ENCODE data around the gene SEMA3A. TPM values are rescaled to one million over a fixed set of nuclear protein-coding genes. Genes with fewer than 3 reads are reported as not detected.

The SEMA3A gene
- total RNA-seq, 2 experiments from 2014 or later, result not detected

GRCh38 chr7:84077336-84077735, 117.3 kb downstream of the SEMA3A start:
- ChIA-PET CTCF (ENCODE audit: unreplicated experiment) (no interaction called here), POLR2A (no interaction called here)
- no peaks in the 10 kb centered on the region for H3K9me2 ChIP-seq (ENCODE audit: insufficient read depth, low read length)
- no peaks in the 10 kb centered on the region for H4K20me1 ChIP-seq (ENCODE audit: insufficient read depth, low read length)
- no peaks in the 10 kb centered on the region for H3K36me3 ChIP-seq (ENCODE audit: insufficient read depth, low read length)
- no TSS peak for BruUV-seq (replicated peaks)
- H3K4me2 ChIP-seq (ENCODE audit: low read length), result no peak overlapping the region
- H3K4me3 ChIP-seq (ENCODE audit: low read depth, low read length, poor library complexity, severe bottlenecking), result no peak overlapping the region
- no peak overlapping the region for H2AFZ ChIP-seq (ENCODE audit: low read length)
- no peak for DNase-seq (ENCODE audit: low spot score)
- no peaks in the 10 kb centered on the region for H3K79me2 ChIP-seq (ENCODE audit: insufficient read depth, low read depth, low read length)
- H3K27ac ChIP-seq (ENCODE audit: low read depth, low read length, poor library complexity, severe bottlenecking), result no peak overlapping the region
- H3K4me1 ChIP-seq (ENCODE audit: insufficient read depth, low read length, poor library complexity, severe bottlenecking), result no peaks in the 10 kb centered on the region
- intact Hi-C loops (cut with micrococcal nuclease; ENCODE audit: unreplicated experiment), result no loop called here
- H3K9me3 ChIP-seq (ENCODE audit: low read length), result no peaks in the 10 kb centered on the region
- TF ChIP-seq CTCF (conservative IDR thresholded peaks at IDR 0.05; ENCODE audit: low read length) (no peak), EZH2phosphoT487 (IDR thresholded peaks at IDR 0.05; ENCODE audit: borderline replicate concordance, low read depth, low read length) (no peak)

- Histone ChIP-seq H3K36me3 (ENCODE audit: insufficient read depth, low read length) (no peaks in the 10 kb centered on the region), H3K4me1 (ENCODE audit: insufficient read depth, low read length, poor library complexity, severe bottlenecking) (no peaks in the 10 kb centered on the region), H4K20me1 (ENCODE audit: insufficient read depth, low read length) (no peaks in the 10 kb centered on the region), H3K79me2 (ENCODE audit: insufficient read depth, low read depth, low read length) (no peaks in the 10 kb centered on the region), H3K27ac (ENCODE audit: low read depth, low read length, poor library complexity, severe bottlenecking) (no peak overlapping the region), H2AFZ (ENCODE audit: low read length) (no peak overlapping the region), H3K4me3 (ENCODE audit: low read depth, low read length, poor library complexity, severe bottlenecking) (no peak overlapping the region), H3K4me2 (ENCODE audit: low read length) (no peak overlapping the region), H3K9me2 (ENCODE audit: insufficient read depth, low read length) (no peaks in the 10 kb centered on the region), H3K9me3 (ENCODE audit: low read length) (no peaks in the 10 kb centered on the region)
- POLR2A ChIA-PET, result no interaction called here
- no peak for DNase-seq (ENCODE audit: low spot score)
- BruUV-seq (replicated peaks), result no TSS peak
- CTCF ChIA-PET (ENCODE audit: unreplicated experiment), result no interaction called here
- intact Hi-C loops (cut with micrococcal nuclease; ENCODE audit: unreplicated experiment), result no loop called here
- TF ChIP-seq EZH2phosphoT487 (IDR thresholded peaks at IDR 0.05; ENCODE audit: borderline replicate concordance, low read depth, low read length) (no peak), CTCF (conservative IDR thresholded peaks at IDR 0.05; ENCODE audit: low read length) (no peak)
These were observed 118.4 kb downstream of the SEMA3A start for GRCh38 chr7:84076219-84076618.

- Histone ChIP-seq H3K4me1 (ENCODE audit: insufficient read depth, low read length, poor library complexity, severe bottlenecking) (no peaks in the 10 kb centered on the region), H3K27ac (ENCODE audit: low read depth, low read length, poor library complexity, severe bottlenecking) (no peak overlapping the region), H2AFZ (ENCODE audit: low read length) (no peak overlapping the region), H3K9me2 (ENCODE audit: insufficient read depth, low read length) (no peaks in the 10 kb centered on the region), H3K9me3 (ENCODE audit: low read length) (no peaks in the 10 kb centered on the region), H3K79me2 (ENCODE audit: insufficient read depth, low read depth, low read length) (no peaks in the 10 kb centered on the region), H4K20me1 (ENCODE audit: insufficient read depth, low read length) (no peaks in the 10 kb centered on the region), H3K36me3 (ENCODE audit: insufficient read depth, low read length) (no peaks in the 10 kb centered on the region), H3K4me3 (ENCODE audit: low read depth, low read length, poor library complexity, severe bottlenecking) (no peak overlapping the region), H3K4me2 (ENCODE audit: low read length) (no peak overlapping the region)
- TF ChIP-seq EZH2phosphoT487 (IDR thresholded peaks at IDR 0.05; ENCODE audit: borderline replicate concordance, low read depth, low read length) (no peak), CTCF (conservative IDR thresholded peaks at IDR 0.05; ENCODE audit: low read length) (no peak)
- ChIA-PET POLR2A (interaction anchor here (0.6 to 1.5 kb wide), 4 partner anchors 35 to 348 kb away, joined by 3 to 4 read pairs (median 4); no protein-coding TSS in a partner anchor), CTCF (ENCODE audit: unreplicated experiment) (no interaction called here)
- BruUV-seq (replicated peaks), result no TSS peak
- DNase-seq (ENCODE audit: low spot score), result no peak
- intact Hi-C loops (cut with micrococcal nuclease; ENCODE audit: unreplicated experiment), result no loop called here
These were observed 121.3 kb downstream of the SEMA3A start for GRCh38 chr7:84073186-84073875.

All from OCI-LY7 (cell line).